Measurements from ENCODE around the gene EEF1AKMT3.

Gene EEF1AKMT3

DNA sequence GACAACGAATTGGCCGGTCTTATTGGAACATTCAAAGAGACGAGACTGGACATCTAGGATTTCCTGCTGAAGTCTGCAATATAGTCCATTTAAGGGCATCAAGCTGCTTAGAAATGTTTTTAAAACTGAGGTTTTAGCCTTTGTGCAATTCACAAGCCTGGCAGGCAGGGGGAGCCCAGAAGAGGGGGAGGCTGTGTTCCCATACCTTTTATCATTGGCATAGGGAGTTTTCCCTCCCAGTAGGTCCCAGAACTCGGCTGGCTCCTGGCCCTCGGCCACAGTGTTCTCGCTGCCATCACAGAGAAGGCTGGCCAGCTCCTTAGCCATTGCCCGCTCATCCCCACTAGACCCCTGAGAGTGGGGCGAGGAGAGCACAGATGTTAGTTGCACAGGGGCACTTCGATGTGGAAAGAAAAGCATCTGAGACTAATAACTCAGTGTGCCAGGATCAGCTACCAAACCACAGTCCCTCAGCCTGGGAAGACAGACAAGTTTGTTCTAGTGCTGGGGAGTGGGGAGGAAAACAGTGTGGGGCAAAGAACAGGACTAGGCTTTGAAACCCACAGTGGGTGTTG is 31.0 kb downstream of the EEF1AKMT3 start:
- TF ChIP-seq, protein P1, sequence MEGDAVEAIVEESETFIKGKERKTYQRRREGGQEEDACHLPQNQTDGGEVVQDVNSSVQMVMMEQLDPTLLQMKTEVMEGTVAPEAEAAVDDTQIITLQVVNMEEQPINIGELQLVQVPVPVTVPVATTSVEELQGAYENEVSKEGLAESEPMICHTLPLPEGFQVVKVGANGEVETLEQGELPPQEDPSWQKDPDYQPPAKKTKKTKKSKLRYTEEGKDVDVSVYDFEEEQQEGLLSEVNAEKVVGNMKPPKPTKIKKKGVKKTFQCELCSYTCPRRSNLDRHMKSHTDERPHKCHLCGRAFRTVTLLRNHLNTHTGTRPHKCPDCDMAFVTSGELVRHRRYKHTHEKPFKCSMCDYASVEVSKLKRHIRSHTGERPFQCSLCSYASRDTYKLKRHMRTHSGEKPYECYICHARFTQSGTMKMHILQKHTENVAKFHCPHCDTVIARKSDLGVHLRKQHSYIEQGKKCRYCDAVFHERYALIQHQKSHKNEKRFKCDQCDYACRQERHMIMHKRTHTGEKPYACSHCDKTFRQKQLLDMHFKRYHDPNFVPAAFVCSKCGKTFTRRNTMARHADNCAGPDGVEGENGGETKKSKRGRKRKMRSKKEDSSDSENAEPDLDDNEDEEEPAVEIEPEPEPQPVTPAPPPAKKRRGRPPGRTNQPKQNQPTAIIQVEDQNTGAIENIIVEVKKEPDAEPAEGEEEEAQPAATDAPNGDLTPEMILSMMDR (conservative IDR thresholded peaks at IDR 0.05), result peak; percentile 89
- peak overlapping the region; percentile 37 for H3K27ac ChIP-seq

DNA sequence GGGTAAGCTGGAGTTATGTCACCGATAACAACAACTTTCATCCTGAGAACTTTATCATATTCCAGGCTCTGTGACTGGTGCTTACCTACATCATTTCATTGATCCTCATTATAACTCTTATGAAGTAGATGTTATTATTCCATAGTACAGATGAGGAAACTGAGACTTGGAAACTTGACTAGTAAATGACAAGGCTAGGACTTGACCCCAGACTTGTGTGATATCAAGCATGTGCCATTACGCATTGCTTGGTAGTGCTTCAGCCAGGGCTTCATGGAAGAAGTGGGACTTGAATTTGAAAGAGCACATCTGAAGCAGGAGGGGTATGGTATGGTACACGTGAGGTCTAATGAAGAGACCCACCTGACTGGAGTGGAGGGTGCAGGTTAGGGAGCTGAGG is 34.3 kb downstream of the EEF1AKMT3 start:
- TF ChIP-seq, protein P1 (conservative IDR thresholded peaks at IDR 0.05), result no peak
- no peak overlapping the region for H3K27ac ChIP-seq

DNA sequence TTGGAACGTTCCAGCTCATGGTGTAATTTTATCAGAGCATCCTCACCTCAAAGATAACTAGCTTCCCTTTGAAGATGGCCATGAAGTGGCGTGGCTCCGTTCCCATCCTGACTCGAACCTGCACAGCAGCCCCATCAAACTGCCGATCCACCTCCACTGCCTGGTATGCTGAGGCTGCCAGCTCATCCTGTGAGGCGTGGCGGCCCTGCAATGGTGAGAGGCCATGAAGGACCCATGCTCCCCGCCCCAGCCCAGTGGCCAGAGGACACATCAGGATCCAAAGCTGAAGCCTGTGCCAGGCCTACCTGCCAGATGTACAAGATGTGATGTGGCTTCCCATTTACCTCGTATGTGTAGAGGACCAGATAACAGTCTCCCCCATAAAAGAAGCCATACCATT is 34.9 kb downstream of the EEF1AKMT3 start:
- H3K27ac ChIP-seq, result no peak overlapping the region
- TF ChIP-seq, protein P1 (conservative IDR thresholded peaks at IDR 0.05), result no peak

DNA sequence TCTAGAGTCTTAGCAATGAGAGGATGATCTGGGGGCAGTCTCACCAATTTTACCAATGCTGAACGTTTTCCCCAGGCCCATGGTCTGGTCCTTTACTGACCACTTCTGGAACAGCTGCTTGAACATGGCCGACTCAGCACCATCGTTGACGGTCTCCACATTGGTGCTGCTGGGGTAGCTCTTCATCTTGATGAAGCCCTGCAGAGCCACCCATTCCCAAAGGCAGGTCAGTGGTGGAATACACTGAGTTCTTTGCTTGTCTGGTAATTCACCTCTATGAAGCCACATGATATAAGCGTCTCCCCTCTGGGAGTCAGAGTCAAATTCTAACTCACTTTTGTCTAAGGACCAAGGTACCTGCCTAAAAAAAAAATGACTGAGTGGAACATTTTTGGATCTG is 35.9 kb downstream of the EEF1AKMT3 start:
- TF ChIP-seq, protein P1 (conservative IDR thresholded peaks at IDR 0.05), result no peak

DNA sequence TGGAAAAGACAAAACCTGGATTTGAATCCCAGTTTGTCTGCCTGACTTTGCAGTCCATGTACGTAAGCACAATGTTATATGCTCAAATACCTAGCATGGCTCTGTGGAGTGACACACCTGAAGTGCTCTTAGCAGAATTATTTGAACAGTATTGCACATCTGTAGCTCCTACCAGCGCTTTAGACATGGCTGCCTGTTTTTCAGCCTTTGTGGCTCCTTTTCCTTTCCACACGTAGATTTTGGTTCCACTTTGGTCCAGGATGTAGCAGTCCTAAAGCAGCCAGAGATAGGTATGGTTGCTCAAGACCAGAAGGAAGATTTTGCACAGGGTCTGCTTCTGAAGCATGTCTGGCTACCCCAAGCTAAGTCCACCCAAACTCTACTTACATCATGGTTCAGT is 37.0 kb downstream of the EEF1AKMT3 start:
- no peak overlapping the region for H3K27ac ChIP-seq
- TF ChIP-seq, protein P1 (conservative IDR thresholded peaks at IDR 0.05), result no peak

More for the DNA sequence above, 35.9 kb downstream of the EEF1AKMT3 start:
- H3K27ac ChIP-seq, result no peak overlapping the region

DNA sequence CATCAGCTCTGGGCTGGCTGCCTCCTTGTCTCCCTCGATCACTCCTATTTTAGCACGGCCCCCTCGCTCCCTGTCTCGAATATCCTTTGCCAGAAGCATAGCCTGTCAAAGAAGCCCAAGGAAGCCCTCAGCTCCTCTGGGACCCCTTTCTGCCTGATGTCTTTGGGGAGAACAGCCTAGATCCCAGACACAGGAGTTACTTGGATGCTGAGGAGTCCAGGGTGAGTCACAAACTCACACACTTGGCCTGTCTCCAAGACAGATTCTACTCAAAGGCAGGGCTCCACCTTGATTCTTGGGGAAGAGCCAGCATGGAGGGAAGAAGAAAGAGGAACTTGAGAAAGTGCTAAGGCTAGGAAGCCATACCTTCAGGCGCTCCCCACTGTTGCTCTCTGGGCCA is 38.0 kb downstream of the EEF1AKMT3 start:
- TF ChIP-seq, protein P1 (conservative IDR thresholded peaks at IDR 0.05), result no peak
- no peak overlapping the region for H3K27ac ChIP-seq

DNA sequence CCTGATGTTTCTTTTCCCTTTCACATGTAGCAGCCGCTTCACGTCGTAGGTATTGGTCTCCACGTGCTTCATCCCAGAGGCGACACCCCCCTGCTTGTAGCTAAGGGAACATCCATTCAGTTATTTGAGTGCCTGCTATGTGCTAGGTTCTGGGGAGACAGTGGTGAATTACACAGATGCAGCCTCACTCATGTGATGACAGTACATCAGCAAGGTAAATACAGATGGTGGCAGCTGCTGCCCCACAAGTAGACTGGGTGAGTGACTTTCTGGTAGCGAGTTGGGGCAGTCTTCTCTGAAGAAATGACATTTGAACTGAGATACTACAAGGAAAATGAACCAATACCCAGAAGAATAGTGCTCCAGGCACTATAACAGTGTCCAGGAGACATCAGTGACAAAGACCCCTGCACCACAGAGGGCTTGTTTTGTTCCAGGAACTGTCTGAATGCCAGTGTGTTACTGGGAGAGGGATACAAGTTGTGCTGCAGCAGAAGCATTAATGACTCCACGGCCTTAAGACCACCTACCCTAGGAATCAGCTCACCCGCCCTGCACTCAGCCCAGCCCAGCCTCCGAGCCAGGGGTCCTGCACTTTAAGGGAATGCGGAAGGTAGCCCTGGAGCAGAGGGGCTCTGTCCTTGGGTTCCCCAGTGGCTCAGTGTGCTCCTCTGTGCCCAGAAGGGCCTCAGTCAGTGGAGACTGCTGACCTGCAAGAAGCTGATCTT is 38.8 kb downstream of the EEF1AKMT3 start:
- TF ChIP-seq, protein P1 (conservative IDR thresholded peaks at IDR 0.05), result no peak
- no peak overlapping the region for H3K27ac ChIP-seq
